Urinary bladder (tissue), 4 donors: ENCODE measurements around the gene KIRREL1. TPM values are rescaled to one million over a fixed set of nuclear protein-coding genes. Genes with fewer than 3 reads are reported as not detected.

ENCODE experiments used
- DNase-seq: peaks from one replicate; pipeline ENCODE4 v3.0.0-alpha.2; 2015; ENCODE audit errors: extremely low spot score
- H3K27ac ChIP-seq: one replicate; pipeline ENCODE4 v1.5.1; 2013; ENCODE audit warnings: low read depth, mild to moderate bottlenecking, moderate library complexity
- H3K36me3 ChIP-seq: one replicate; pipeline ENCODE4 v1.6.1; 2013; ENCODE audit warnings: mild to moderate bottlenecking, moderate library complexity; ENCODE audit not compliant: insufficient read depth
- H3K4me1 ChIP-seq: one replicate; pipeline ENCODE4 v1.6.1; 2013; ENCODE audit warnings: mild to moderate bottlenecking, moderate library complexity; ENCODE audit not compliant: insufficient read depth
- H3K4me3 ChIP-seq: one replicate; pipeline ENCODE4 v1.5.1; 2013; ENCODE audit warnings: low read depth, low read length
- WGBS: extraction: QIAGEN DNeasy Blood & Tissue Kit; methylation state at CpG from one replicate; pipeline ENCODE4 v1.1.7; 2013; 5-methylcytosine and 5-hydroxymethylcytosine counted together
- polyA plus RNA-seq: library from polyadenylated mRNA; stranded (reverse); fragments of 200-250 nt; gene quantifications from one replicate; pipeline ENCODE4 v1.2.3, GENCODE V29; 2013
- total RNA-seq: library from RNA; depleted of rRNA; stranded (reverse); fragments of >200 nt; gene quantifications from one replicate; pipeline ENCODE4 v1.2.3, GENCODE V29; 2014
- donor health status: healthy with polysubstance abuse.
- donor health status: healthy.

Gene KIRREL1
- total and polyA plus RNA-seq, 2 donors, result 37.1 to 48.6 TPM

- H3K36me3 ChIP-seq, result no peaks in the 10 kb centered on the region
- H3K4me1 ChIP-seq, result peaks cover 6% of the 10 kb centered on the region
- DNase-seq, result no peak
- WGBS, result 28% methylated on average over 6 of the region's 6 CpGs
- H3K27ac ChIP-seq, result no peak overlapping the region
- no peak overlapping the region for H3K4me3 ChIP-seq
Measured at GRCh38 chr1:158020886-158021620, 27.6 kb downstream of the KIRREL1 start.

- WGBS, result 70% methylated on average over 2 of the region's 2 CpGs
- no peak overlapping the region for H3K4me3 ChIP-seq
- DNase-seq, result no peak
- H3K27ac ChIP-seq, result no peak overlapping the region
- peaks cover 6% of the 10 kb centered on the region for H3K4me1 ChIP-seq
- no peaks in the 10 kb centered on the region for H3K36me3 ChIP-seq
Measured at GRCh38 chr1:158021721-158022120, 28.3 kb downstream of the KIRREL1 start.

- Histone ChIP-seq H3K36me3 (no peaks in the 10 kb centered on the region), H3K4me1 (peaks cover 6% of the 10 kb centered on the region), H3K27ac (no peak overlapping the region), H3K4me3 (no peak overlapping the region)
- WGBS, result 38% methylated on average over 7 of the region's 7 CpGs
- DNase-seq, result no peak
Measured at GRCh38 chr1:158022554-158023312, 29.3 kb downstream of the KIRREL1 start.

- 72% methylated on average over 7 of the region's 7 CpGs for WGBS
- peaks cover 8% of the 10 kb centered on the region for H3K4me1 ChIP-seq
- H3K36me3 ChIP-seq, result no peaks in the 10 kb centered on the region
- DNase-seq, result no peak
- H3K27ac ChIP-seq, result no peak overlapping the region
- no peak overlapping the region for H3K4me3 ChIP-seq
Measured at GRCh38 chr1:158024737-158025136, 31.3 kb downstream of the KIRREL1 start.

GRCh38 chr1:158025576-158026230, 32.3 kb downstream of the KIRREL1 start:
- WGBS, result 46% methylated on average over 6 of the region's 6 CpGs
- H3K27ac ChIP-seq, result no peak overlapping the region
- no peak for DNase-seq
- peaks cover 8% of the 10 kb centered on the region for H3K4me1 ChIP-seq
- no peak overlapping the region for H3K4me3 ChIP-seq
- H3K36me3 ChIP-seq, result no peaks in the 10 kb centered on the region

- Histone ChIP-seq H3K4me1 (peaks cover 4% of the 10 kb centered on the region), H3K4me3 (no peak overlapping the region), H3K27ac (no peak overlapping the region), H3K36me3 (no peaks in the 10 kb centered on the region)
- 72% methylated on average over 1 of the region's 1 CpG for WGBS
- DNase-seq, result no peak
Measured at GRCh38 chr1:158026651-158027050, 33.2 kb downstream of the KIRREL1 start.

- Histone ChIP-seq H3K4me3 (no peak overlapping the region), H3K27ac (no peak overlapping the region), H3K36me3 (no peaks in the 10 kb centered on the region), H3K4me1 (peaks cover 4% of the 10 kb centered on the region)
- no peak for DNase-seq
- WGBS, result 94% methylated on average over 2 of the region's 2 CpGs
Measured at GRCh38 chr1:158027508-158027907, 34.1 kb downstream of the KIRREL1 start.

- no peak overlapping the region for H3K27ac ChIP-seq
- peaks cover 4% of the 10 kb centered on the region for H3K4me1 ChIP-seq
- WGBS, result 14% methylated on average over 4 of the region's 4 CpGs
- H3K36me3 ChIP-seq, result no peaks in the 10 kb centered on the region
- no peak overlapping the region for H3K4me3 ChIP-seq
- DNase-seq, result no peak
Measured at GRCh38 chr1:158028969-158029368, 35.5 kb downstream of the KIRREL1 start.

GRCh38 chr1:158035014-158035413, 41.6 kb downstream of the KIRREL1 start:
- H3K4me1 ChIP-seq, result no peaks in the 10 kb centered on the region
- WGBS, result 78% methylated on average over 3 of the region's 3 CpGs
- H3K4me3 ChIP-seq, result no peak overlapping the region
- no peaks in the 10 kb centered on the region for H3K36me3 ChIP-seq
- no peak overlapping the region for H3K27ac ChIP-seq
- no peak for DNase-seq

GRCh38 chr1:158035976-158036583, 42.6 kb downstream of the KIRREL1 start:
- no peak overlapping the region for H3K4me3 ChIP-seq
- no peaks in the 10 kb centered on the region for H3K36me3 ChIP-seq
- no peak for DNase-seq
- WGBS, result 57% methylated on average over 8 of the region's 8 CpGs
- no peak overlapping the region for H3K27ac ChIP-seq
- no peaks in the 10 kb centered on the region for H3K4me1 ChIP-seq

GRCh38 chr1:158037008-158037865, 43.8 kb downstream of the KIRREL1 start:
- WGBS, result 86% methylated on average over 17 of the region's 17 CpGs
- Histone ChIP-seq H3K36me3 (no peaks in the 10 kb centered on the region), H3K27ac (no peak overlapping the region), H3K4me1 (no peaks in the 10 kb centered on the region), H3K4me3 (no peak overlapping the region)
- no peak for DNase-seq

- 25% methylated on average over 9 of the region's 9 CpGs for WGBS
- no peak for DNase-seq
- no peaks in the 10 kb centered on the region for H3K4me1 ChIP-seq
Measured at GRCh38 chr1:158037866-158038359, 44.5 kb downstream of the KIRREL1 start.

GRCh38 chr1:158038793-158039192, 45.3 kb downstream of the KIRREL1 start:
- H3K27ac ChIP-seq, result no peak overlapping the region
- 50% methylated on average over 8 of the region's 8 CpGs for WGBS

More at GRCh38 chr1:158037866-158038359, 44.5 kb downstream of the KIRREL1 start:
- no peak overlapping the region for H3K4me3 ChIP-seq
- H3K36me3 ChIP-seq, result no peaks in the 10 kb centered on the region
- no peak overlapping the region for H3K27ac ChIP-seq

More at GRCh38 chr1:158038793-158039192, 45.3 kb downstream of the KIRREL1 start:
- no peak for DNase-seq
- no peaks in the 10 kb centered on the region for H3K36me3 ChIP-seq
- no peak overlapping the region for H3K4me3 ChIP-seq
- no peaks in the 10 kb centered on the region for H3K4me1 ChIP-seq
